Osteocyte (in vitro differentiated cells): Measurements from ENCODE around the gene THPO. TPM values are rescaled to one million over a fixed set of nuclear protein-coding genes. Genes with fewer than 3 reads are reported as not detected.

Experiments
- DNase-seq: peaks from one replicate; pipeline ENCODE4 v3.0.0; 2021; ENCODE audit warnings: mixed read lengths; ENCODE audit not compliant: unreplicated experiment; ENCODE audit errors: extremely low spot score
- H3K27ac Mint-ChIP-seq: one replicate; pipeline ENCODE4 v1.8.0; 2021; ENCODE audit warnings: mild to moderate bottlenecking, mixed read lengths; ENCODE audit not compliant: unreplicated experiment
- H3K27me3 Mint-ChIP-seq: one replicate; pipeline ENCODE4 v1.8.0; 2021; ENCODE audit warnings: mixed read lengths; ENCODE audit not compliant: unreplicated experiment
- H3K36me3 Mint-ChIP-seq: one replicate; pipeline ENCODE4 v1.8.0; 2021; ENCODE audit warnings: mixed read lengths; ENCODE audit not compliant: unreplicated experiment
- H3K4me1 Mint-ChIP-seq: one replicate; pipeline ENCODE4 v1.8.0; 2021; ENCODE audit warnings: mixed read lengths; ENCODE audit not compliant: unreplicated experiment
- H3K4me3 Mint-ChIP-seq: one replicate; pipeline ENCODE4 v1.8.0; 2021; ENCODE audit warnings: mild to moderate bottlenecking, moderate library complexity, mixed read lengths; ENCODE audit not compliant: unreplicated experiment
- H3K9me3 Mint-ChIP-seq: one replicate; pipeline ENCODE4 v1.8.0; 2021; ENCODE audit warnings: mixed read lengths; ENCODE audit not compliant: unreplicated experiment
- CTCF ChIP-seq: fragments of 200-600 bp; sonication (generic); IDR thresholded peaks from 2 replicates; pipeline ENCODE4 v1.5.0; 2021; ENCODE audit warnings: antibody characterized with exemption, mild to moderate bottlenecking, moderate library complexity
- total RNA-seq: library from RNA; stranded (reverse); gene quantifications from 2 replicates; pipeline ENCODE4 v1.2.1, GENCODE V29; 2021

The THPO gene
- total RNA-seq, 1 donor from 2014 or later = not detected

- H3K36me3 Mint-ChIP-seq = no peaks in the 10 kb centered on the region
- H3K4me1 Mint-ChIP-seq = peaks cover 13% of the 10 kb centered on the region
- peak overlapping the region; percentile 53 for H3K4me3 Mint-ChIP-seq
- DNase-seq = no peak
- H3K27ac Mint-ChIP-seq = no peak overlapping the region
- TF ChIP-seq CTCF = no peak
- no peaks in the 10 kb centered on the region for H3K9me3 Mint-ChIP-seq
- peaks cover 47% of the 10 kb centered on the region for H3K27me3 Mint-ChIP-seq
Observed at GRCh38 chr3:184381261-184382224, 3.5 kb upstream of the THPO start.

GRCh38 chr3:184380627-184381260 lies 2.7 kb upstream of the THPO start:
- no peaks in the 10 kb centered on the region for H3K9me3 Mint-ChIP-seq
- no peak for TF ChIP-seq CTCF
- H3K4me3 Mint-ChIP-seq = peak overlapping the region; percentile 53
- no peak overlapping the region for H3K27ac Mint-ChIP-seq
- no peaks in the 10 kb centered on the region for H3K36me3 Mint-ChIP-seq
- H3K27me3 Mint-ChIP-seq = peaks cover 53% of the 10 kb centered on the region
- peaks cover 13% of the 10 kb centered on the region for H3K4me1 Mint-ChIP-seq
- no peak for DNase-seq

- peaks cover 13% of the 10 kb centered on the region for H3K4me1 Mint-ChIP-seq
- no peaks in the 10 kb centered on the region for H3K36me3 Mint-ChIP-seq
- no peak for TF ChIP-seq CTCF
- no peak overlapping the region for H3K4me3 Mint-ChIP-seq
- no peak overlapping the region for H3K27ac Mint-ChIP-seq
- peaks cover 59% of the 10 kb centered on the region for H3K27me3 Mint-ChIP-seq
- DNase-seq = no peak
- no peaks in the 10 kb centered on the region for H3K9me3 Mint-ChIP-seq
Observed at GRCh38 chr3:184380185-184380626, 2.2 kb upstream of the THPO start.

- Mint-ChIP-seq H3K4me1 (peaks cover 13% of the 10 kb centered on the region), H3K9me3 (no peaks in the 10 kb centered on the region), H3K36me3 (no peaks in the 10 kb centered on the region), H3K4me3 (peak within 1 kb of the TSS; percentile 62), H3K27me3 (peaks cover 60% of the 10 kb centered on the region), H3K27ac (no peak within 1 kb of the TSS)
- DNase-seq = no peak
- no peak for TF ChIP-seq CTCF
Observed at GRCh38 chr3:184379358-184380184, 1.6 kb upstream of the THPO start, which contains the start of gene CHRD. Gene CHRD (plus strand): TSS chr3:184380054. CDS start chr3:184380319, 265 bp downstream.
